ENCODE data around the gene OTOG.

The OTOG gene

DNA sequence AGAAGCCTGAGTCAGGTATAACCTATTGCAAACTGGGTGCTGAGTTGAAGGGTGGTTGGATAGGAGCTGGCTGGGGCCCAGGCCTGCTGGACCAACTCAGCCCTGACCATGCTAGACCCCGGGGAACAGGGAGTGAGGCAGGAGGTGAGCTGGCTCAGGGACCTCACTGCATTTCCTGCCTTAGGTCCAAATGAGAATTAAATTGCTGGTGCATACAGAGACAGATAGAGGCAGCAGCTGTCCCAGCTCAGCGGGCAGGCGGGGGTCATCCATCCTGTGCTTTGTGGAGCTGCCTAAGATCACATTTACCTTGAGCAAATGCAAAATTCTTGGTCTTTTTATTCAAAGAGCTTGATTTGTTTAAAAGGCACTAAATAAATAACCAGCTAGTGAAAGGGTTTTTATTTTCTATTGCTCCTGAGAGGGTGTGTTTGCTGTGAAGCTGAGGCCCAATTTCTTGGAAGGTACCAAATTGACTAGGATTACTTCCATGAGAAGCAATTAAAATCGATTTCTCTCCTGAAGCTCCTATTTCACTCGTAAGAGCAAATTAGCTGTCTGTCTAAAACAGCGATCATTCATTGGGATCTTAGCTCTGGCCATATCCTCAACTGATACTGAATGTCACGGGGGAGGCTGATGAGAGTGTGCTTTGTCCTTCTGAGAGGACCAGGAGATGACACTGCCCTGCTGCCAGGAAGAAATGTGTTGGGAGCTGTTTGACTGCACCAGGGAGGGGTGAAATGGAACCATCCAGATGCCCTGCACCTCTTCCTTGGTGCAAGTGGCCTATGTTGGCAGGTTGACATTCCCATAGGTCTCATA is 27.8 kb upstream of the OTOG start:
- no peak for DNase-seq (ENCODE audit: low read depth in 1 of 2, low spot score in 1 of 2)

GRCh38 chr11:17521106-17521900 is 25.8 kb upstream of the OTOG start:
- no peak for DNase-seq (ENCODE audit: low read depth in 1 of 2, low spot score in 1 of 2)

DNA sequence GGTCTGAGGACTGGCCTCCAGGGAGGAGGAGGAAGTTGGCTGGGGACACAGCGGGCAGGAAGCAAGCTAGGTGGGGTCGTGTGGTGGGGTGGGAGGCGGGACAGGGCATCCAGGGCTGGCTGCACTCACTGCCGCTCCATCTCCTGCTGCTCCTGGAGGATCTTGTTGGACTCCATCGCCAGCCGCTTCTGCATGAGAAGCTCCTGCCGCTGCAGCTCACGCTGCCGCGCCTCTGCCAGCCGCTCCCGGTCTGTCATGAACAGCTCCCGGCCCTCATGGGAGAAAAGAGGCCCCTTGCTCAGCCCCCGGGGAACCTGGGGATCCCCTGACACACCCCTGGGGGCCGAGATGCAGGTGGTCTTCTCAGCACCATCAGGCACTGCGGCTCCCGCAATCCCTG is 24.4 kb upstream of the OTOG start:
- no peak for DNase-seq (ENCODE audit: low read depth in 1 of 2, low spot score in 1 of 2)

- DNase-seq (ENCODE audit: low read depth in 1 of 2, low spot score in 1 of 2), result no peak
Observed at GRCh38 chr11:17524221-17524620, 22.8 kb upstream of the OTOG start.

DNA sequence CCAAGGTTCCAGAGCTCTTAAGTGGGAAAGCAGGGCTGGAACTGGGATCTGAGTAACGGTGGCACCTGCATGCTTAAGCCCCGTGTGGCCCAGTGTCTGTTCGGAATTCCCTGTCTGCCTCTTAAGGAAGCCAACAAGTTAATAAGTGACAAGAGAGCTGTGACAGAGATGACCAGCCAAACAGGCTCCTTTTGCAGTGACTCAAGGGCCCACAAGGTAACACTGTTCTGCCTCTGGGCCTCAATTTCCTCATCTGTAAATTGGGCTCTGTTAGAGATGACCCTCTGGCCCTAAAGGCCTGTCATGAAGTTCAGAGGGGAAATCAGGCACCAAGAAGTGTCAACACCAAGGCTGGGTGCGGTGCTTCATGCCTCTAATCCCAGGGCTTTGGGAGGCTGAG is 21.5 kb upstream of the OTOG start:
- no peak for DNase-seq (ENCODE audit: low read depth in 1 of 2, low spot score in 1 of 2)

- no peak for DNase-seq (ENCODE audit: low read depth in 1 of 2, low spot score in 1 of 2)
Observed at GRCh38 chr11:17526326-17526725, 20.7 kb upstream of the OTOG start.

DNA sequence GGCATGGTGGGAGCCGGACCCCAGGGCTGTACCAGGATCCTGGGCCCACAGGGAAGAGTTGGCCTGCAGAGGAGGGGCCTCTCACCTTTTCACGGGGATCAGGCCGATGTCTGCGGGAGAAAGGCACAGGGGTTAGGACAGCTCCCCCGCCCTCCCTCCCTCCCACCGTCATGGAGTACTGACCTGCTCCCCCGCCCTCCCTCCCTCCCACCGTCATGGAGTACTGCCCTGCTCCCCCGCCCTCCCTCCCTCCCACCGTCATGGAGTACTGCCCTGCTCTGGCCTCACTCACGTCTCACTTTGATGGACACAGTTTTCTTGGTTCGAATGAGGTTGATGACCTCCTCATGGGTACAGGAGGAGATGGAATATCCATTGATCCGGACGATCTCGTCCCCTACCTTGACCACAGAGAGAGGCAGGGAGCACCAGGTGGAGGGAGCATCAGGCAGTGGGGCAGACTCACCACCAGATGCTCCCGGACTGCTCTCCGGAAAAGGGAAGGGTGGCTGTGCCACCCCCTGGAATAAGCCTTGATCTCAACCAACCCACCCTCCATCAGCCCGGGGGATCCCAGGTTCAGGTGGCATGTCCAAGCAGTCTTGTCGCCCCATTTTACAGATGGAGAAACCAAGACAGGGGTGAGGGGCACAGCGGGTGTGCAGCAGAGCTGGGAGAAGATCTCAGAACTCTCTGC is 20.0 kb upstream of the OTOG start:
- DNase-seq (ENCODE audit: low read depth in 1 of 2, low spot score in 1 of 2), result no peak

DNA sequence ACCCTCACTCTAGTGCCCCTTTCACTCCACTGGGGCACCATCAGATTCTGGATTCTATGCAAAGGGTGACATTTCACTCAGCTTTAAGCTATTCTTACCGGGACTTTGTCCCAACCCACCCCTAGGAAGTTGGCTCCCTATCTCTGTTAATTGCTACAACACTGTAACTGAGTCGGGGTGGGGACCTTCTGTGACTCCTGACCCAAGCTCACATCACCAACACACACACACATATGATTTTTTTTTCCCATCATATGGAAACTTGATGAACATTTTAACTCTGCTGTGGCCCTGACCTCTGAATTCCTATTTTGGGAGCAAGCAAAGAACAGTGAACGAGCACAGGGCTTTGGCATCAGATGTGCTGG is 19.4 kb upstream of the OTOG start:
- DNase-seq (ENCODE audit: low read depth in 1 of 2, low spot score in 1 of 2), result no peak

GRCh38 chr11:17528181-17528691 is 18.8 kb upstream of the OTOG start:
- DNase-seq (ENCODE audit: low read depth in 1 of 2, low spot score in 1 of 2), result peak in 1 of 2 donors; percentile 23

- no peak for DNase-seq (ENCODE audit: low read depth in 1 of 2, low spot score in 1 of 2)
Observed at GRCh38 chr11:17528906-17529843, 17.9 kb upstream of the OTOG start.

GRCh38 chr11:17529844-17530185 is 17.2 kb upstream of the OTOG start:
- no peak for DNase-seq (ENCODE audit: low read depth in 1 of 2, low spot score in 1 of 2)

- no peak for DNase-seq (ENCODE audit: low read depth in 1 of 2, low spot score in 1 of 2)
Observed at GRCh38 chr11:17531071-17531600, 15.9 kb upstream of the OTOG start.

GRCh38 chr11:17531636-17532113 is 15.4 kb upstream of the OTOG start:
- DNase-seq (ENCODE audit: low read depth in 1 of 2, low spot score in 1 of 2), result no peak

GRCh38 chr11:17532784-17533183 is 14.3 kb upstream of the OTOG start:
- no peak for DNase-seq (ENCODE audit: low read depth in 1 of 2, low spot score in 1 of 2)

GRCh38 chr11:17533341-17533740 is 13.7 kb upstream of the OTOG start:
- DNase-seq (ENCODE audit: low read depth in 1 of 2, low spot score in 1 of 2), result no peak

GRCh38 chr11:17533778-17534415 is 13.2 kb upstream of the OTOG start:
- no peak for DNase-seq (ENCODE audit: low read depth in 1 of 2, low spot score in 1 of 2)

DNA sequence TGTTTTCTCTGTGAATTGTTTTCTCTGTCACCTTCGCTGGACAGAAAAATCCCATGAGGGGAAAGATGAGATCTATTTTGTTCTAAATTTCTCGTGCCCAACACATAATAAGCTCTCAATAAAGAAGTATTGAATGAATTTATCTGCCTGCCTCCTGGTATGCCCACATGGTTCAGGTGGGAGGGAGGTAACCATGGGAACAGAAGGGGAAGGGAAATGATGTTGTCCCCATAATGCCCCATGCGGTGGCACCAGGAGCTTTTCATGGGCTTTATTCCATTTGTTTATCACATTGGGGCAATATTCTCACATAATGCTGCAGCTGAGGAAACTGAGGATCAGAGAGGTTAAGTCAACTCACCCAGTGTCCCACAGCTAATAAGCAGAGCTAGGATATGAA is 11.6 kb upstream of the OTOG start:
- DNase-seq (ENCODE audit: low read depth in 1 of 2, low spot score in 1 of 2), result no peak

- DNase-seq (ENCODE audit: low read depth in 1 of 2, low spot score in 1 of 2), result no peak
Observed at GRCh38 chr11:17537261-17537660, 9.8 kb upstream of the OTOG start.

DNA sequence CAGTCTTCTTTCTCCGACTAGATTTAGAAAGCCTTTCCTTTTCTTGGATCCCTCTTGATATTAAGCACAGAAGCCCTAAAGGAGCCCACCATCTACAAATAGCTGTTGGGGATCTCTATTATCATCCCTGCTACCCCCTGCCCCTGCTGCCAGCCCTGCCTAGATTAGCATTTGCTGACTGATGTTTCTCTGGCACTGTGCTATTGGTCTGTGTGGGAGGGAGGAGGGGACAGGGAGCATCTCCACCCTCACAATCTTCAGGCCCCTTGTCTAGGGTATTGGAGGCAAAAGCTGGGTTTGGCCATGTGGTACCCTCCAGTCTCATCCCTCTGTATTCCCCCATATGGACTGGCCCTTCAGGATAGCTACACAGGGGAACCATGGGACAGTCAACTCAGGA is 9.0 kb upstream of the OTOG start:
- DNase-seq (ENCODE audit: low read depth in 1 of 2, low spot score in 1 of 2), result no peak

DNA sequence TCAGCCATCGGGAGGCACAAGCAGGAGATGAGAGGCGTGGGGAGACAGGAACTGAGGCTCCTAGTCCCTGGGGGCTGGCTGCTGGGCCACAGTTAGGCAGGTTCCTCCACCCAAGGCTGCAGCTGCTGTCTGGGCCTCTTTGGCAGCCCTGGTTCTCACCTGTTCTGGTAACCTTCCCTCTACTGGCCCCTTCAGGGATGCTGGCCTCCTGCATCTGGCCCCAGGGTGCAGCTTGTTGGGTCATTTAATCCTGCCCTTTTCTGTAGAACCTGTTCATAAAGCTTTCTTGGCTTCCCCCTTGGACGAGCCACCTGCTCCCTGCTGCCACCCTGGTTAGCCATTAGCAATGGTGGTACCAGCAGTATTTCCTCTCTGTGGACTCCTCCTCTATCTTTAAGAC is 8.3 kb upstream of the OTOG start:
- no peak for DNase-seq (ENCODE audit: low read depth in 1 of 2, low spot score in 1 of 2)
